NCI-H146 treated with DMSO at 0.1 percent for 48 hours (cell line): Measurements from ENCODE around the gene MUSK.
"Not testable (repeated sequence)": the region's sequence is repeated elsewhere in the genome, so short reads cannot be mapped to it uniquely, and the experiment has no call there.

Source experiments
- DNase-seq: peaks from one replicate; lab custom pipeline; 2025; ENCODE audit not compliant: unreplicated experiment; lab: John Stamatoyannopoulos, UW

Gene MUSK

DNA sequence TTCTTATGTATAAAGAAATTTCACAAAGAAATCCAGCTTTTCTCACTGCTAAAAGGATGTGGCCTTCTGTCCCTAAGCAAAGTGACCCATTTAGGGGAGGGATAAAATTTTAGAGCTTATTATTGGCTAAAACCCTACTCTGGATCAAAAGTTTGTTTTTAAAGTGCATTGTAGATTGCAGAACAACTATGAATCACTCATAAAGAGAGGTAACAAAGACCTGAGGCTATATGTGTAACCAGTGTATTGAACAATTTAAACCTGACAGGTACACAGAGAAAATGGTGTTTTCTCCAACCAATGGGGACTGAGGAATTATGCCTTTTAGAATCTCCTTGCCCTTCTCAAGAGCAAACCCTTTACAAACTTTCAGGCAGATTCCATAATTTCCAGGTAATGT lies 86.6 kb downstream of the MUSK start:
- no peak for DNase-seq

DNA sequence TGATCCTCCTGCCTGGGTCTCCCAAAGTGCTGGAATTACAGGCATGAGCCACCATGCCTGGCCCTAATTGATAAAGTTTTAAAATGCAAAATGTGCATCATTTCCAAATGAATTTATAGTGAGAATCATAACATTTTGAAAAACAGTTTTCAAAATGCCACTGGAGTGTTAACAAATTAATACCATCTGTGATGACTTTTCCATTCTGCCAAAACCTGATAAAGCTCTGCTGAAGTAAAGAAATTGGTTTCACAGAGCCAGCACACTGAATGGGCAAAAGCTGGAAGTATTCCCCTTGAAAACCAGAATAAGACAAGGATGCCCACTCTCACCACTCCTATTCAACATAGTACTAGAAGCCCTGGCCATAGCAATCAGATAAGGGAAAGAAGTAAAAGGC lies 89.6 kb downstream of the MUSK start:
- no peak for DNase-seq

DNA sequence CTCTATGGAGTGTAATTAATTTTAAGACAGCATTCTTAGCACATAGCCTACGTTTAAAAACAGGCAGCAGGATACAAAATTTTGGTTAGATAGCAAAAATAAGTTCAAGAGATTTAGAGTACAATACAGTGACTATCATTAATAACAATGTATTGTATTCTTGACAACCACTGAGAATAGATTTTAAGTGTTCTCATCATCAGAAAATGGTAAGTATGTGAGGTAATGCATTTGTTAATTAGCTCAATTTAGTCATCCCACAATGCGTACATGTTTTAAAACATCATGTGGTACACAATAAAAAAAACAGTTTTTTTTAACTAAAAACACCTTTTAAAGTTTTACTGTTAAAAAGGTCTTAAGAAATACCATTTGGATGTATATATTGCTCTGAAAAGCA lies 94.2 kb downstream of the MUSK start:
- no peak for DNase-seq

DNA sequence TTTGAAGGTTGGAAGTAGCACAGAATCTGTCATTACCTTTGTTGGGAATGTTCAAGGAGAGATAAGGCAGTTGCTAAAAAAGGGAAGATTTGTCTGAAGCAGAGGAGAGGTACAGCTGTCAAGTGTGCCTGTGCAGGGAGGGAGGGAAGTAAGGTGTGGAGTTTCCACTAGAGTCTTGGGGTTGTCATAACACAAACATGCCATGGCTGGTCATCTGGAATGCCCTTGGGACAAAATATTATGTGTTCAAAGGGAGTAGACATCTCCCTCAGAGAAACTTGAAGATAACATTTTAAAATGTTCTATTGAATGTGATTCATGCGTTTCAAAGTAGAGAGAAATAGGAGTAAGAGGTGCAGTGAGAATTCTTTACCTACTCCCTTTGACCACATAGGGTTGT lies 95.0 kb downstream of the MUSK start:
- DNase-seq = no peak

DNA sequence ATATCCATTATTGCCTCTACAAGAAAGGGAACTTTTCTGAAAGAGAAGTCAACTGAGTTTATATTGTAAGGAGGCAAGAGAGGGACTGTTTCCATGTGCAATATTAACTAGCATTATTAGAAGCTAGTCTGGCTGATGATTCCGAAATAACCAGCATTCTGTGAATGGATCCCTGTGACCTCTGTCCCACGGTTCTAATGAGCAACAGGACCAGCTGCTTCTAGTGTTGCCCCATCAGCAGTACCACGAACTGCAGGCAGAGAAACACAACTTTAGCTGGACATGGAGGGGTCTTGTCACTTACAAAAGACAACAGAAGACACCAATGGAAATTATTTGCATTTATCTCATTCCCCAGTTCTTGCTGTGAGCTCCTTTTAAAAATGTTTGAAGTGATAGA lies 95.4 kb downstream of the MUSK start:
- DNase-seq = no peak

DNA sequence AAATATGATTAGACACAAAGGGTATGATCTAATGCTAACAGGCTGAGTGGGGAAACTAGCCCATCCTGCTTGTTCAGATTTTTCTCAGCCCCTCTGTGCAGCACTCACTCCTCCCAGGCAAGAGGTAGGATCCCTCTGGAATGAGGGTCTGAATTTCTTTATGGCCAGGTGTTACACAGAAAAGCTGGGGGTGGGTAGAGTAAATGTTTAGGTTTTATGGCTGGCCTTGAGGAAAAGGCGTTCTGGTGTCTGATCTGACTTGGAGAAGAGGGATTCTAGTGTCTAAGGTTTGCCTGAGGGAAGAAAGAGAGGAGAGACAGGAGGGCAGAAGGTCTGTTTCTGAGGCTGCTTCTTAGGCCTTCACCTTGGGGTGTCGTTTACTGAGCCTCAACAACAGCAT lies 97.3 kb downstream of the MUSK start:
- no peak for DNase-seq

DNA sequence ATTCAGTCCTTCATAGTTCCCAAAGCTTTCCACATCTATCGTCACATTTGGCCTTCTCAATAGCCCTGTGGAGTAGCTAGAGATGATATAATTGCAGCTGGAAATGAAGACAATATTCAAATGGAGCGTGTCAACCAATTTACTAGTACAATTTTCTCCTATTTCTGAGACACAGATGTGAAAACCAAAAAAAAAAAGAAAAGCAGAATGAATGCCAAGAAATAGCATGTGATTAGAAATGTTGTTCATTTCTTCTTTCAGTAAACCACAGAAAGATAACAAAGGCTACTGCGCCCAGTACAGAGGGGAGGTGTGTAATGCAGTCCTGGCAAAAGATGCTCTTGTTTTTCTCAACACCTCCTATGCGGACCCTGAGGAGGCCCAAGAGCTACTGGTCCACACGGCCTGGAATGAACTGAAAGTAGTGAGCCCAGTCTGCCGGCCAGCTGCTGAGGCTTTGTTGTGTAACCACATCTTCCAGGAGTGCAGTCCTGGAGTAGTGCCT lies 99.0 kb downstream of the MUSK start:
- DNase-seq = no peak

DNA sequence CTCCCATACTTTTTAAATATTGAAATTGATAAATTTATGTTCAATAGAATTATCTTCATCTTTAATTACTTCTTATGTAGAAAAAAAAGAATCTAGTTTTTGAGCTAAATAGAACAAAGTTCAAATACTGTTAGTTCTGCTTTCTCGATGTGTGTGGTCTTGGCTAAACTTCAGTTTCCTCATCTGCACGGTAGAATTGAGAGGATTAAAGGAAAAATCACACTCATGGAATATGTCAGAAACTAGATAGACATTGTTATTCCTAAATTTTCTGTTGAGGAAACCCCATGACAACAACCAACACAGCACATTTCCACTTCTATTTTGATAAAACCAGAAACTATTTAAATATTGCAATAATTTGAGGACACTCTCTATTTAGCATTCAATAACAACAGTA lies 100.3 kb downstream of the MUSK start:
- no peak for DNase-seq

DNA sequence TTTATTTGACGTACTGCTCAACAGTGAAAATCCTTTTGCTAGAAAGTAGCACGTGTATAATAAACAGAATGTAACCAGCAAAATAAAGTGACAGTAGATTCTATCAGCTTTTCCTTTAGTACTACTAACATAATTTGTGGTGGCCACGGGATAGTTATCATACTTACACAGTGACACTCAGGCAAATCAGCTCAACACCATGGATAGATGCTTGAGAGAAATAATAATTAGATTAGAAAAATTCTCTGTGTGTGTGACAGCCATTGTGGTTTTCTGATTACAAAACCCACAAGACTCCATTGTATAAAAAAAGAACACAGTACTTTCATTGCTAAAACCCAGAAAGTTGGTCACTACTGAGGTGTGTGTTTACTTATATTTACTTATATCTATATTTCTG lies 101.1 kb downstream of the MUSK start:
- DNase-seq = no peak

DNA sequence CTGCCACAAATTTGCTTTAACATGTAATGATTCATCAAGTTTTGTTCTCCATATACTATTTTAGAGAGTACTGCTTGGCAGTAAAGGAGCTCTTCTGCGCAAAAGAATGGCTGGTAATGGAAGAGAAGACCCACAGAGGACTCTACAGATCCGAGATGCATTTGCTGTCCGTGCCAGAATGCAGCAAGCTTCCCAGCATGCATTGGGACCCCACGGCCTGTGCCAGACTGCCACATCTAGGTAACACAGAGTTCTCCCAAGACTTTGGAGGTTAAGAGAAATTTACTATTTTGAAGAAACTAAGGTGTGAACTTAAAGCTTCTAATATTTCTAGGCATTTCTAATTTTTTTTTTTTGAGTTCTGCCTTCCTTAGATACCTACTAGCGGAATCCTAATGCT lies 107.1 kb downstream of the MUSK start:
- DNase-seq = no peak

DNA sequence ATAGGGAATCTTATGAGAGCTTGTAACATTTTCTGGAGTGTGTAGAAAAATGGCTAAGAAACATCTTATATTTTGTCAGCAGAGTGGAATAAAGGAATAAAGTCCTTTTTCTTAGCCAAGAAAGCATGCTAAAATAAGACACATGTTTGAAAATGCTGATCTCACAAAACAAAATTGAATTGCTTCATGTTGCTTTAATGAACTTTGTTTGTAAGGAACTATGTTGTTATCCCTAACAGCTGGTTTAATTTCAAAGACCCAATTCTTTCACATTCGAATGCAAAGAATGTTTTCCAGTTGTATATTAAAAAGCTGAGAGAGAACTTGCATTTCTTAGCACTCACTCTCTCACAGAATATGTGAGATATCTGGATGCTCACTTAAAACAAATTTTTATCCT lies 107.6 kb downstream of the MUSK start:
- DNase-seq = no peak

DNA sequence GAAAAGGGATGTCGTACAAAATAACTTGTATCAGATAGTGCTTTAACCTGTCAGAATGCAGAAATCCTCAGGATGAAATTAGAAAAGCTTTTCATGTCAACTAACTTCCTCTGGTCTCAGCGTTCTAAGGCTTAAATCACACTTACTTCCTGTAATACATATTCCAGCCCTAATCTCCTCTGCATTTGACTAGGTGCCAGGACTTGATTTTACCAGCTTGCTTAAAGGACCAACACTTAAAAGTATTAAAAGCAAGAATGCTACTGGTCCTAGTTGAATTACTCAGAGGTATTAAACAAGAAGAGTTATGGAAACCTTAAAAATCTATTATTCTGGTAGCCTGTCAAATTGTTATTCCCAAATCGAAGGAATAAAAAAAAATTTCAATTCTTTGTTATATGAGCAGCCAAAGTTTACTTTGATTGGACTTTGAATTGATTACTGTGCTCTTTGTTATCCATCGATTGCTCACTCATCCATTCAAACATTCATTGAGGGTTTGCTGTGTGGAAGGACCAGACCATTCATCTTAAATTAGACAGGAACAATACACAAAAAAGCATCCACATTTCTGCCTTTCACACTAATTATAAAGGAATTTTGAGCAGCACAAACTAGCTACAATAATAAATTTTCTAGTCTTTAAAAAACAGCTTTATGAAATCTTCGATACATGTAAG lies 108.7 kb downstream of the MUSK start:
- no peak for DNase-seq

DNA sequence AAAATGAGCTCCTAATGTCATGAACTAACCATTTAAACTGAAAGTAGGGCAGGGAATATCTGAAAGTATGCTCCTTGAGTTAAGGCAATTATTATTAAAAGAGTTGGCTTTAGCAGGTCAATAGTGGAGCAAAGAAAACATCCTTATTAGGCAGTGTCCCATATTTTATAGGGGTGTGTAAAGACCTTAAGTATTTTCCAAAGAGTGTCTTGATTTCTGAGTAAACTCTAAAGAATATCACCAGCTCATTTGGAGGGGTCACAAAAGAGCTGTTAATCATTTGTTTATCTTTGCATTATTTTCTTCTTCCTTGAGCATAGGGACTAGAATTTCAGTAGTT lies 109.3 kb downstream of the MUSK start:
- DNase-seq = no peak

DNA sequence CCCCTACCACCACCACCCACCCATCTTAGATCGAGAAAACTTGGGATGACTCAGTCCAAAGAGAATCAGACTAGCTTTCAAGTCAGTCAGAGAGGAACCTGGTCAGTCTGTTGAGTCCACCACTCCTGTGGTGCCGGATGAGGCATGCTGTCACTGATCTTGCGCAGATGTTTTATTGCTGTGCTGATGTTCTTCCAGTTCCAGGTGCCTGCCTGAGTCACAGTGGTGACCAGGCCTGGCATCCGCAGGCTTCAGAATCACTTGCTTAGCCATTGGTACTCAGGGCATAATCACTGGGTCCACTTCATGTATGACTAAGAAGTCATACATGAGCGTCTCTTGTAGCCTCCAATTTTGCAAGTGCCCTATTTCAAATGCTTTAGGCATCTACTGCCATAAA lies 114.1 kb downstream of the MUSK start:
- no peak for DNase-seq

DNA sequence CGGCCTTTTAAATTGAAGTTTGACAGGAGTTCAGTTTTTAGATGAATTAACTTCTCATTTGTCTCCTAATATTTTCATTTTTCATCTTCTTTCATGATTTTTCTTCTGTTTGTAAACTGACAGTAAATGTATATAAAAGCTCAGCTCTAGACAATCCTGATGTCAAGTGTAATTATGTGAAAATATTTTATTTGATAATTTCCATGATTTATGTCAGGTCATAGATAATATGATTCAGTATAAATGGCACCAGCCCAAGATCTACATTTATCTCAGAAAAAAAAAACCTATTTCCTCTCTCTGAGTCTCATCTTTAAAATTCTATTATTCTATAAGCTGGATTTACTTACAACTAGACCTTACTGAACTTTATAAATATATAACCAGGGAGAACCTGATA lies 115.7 kb downstream of the MUSK start:
- DNase-seq = no peak

DNA sequence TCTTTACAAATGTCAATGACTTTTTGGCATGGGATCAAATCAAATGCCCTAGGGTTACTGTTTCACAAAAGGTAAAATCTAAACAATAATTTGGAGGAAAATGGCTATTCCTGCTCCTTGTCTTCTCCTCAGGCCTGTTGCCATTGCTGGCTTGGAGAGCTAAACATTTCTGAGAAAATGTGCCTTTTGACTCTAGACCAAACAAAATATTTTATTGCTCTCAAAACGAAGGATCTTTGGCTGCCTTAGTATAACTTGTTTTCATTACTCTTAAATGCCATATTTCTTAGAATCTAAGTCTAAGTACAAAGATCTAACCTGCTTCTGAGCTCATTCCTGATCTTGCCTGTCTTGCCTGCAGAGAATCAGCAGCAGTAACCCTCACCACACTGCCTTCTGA lies 116.6 kb downstream of the MUSK start:
- no peak for DNase-seq

DNA sequence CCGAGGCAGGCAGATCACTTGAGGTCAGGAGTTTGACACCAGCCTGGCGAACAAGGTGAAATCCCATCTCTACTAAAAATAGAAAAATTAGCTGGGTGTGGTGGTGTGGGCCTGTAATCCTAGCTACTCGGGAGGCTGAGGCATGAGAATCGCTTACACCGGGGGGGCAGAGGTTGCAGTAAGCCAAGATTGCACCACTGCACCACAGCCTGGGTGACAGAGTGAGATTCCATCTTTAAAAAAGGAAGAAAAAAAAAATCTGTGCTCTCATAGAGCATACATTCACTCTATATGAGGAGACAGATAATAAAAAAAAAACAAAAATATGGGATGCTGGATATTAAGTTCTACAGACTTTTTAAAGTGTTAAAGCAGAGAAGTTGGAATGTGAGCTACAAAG lies 119.8 kb downstream of the MUSK start:
- not testable (repeated sequence) for DNase-seq

DNA sequence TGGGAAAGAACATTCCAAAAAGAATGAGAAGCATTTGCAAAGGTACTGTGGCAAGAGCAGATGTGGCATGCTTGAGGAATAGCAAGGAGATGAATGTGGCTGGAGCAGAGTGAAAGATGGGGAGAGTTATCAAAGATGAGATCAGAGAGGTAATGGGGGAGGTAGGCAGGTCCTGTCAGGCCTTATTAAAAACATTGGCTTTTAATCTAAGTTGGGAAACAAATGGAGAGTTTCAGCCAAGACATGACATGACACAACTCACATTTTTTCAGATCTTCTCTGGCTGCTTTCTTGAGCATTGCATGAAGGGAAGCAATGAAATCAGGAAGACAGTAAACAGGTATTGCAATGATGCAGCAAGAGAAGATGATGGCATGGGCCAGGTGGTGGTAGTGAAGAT lies 120.3 kb downstream of the MUSK start:
- DNase-seq = no peak

DNA sequence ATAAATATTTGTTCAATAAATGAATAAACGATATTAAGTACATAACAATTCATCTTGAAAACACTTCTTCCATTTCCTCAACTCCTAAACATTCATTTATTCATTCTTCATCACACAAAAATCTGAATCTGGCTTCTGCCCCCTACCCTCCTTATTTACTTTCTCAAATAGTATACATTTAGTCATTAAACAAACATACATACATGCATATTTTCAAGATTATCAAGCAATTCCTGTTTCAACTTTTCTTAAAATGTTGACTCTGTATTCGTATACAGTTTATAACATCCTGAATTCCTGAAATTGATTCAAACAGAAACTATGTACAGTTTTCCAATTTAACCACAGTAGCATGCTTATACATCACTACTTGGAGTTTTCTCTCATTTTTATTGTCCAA lies 129.0 kb downstream of the MUSK start:
- DNase-seq = no peak

DNA sequence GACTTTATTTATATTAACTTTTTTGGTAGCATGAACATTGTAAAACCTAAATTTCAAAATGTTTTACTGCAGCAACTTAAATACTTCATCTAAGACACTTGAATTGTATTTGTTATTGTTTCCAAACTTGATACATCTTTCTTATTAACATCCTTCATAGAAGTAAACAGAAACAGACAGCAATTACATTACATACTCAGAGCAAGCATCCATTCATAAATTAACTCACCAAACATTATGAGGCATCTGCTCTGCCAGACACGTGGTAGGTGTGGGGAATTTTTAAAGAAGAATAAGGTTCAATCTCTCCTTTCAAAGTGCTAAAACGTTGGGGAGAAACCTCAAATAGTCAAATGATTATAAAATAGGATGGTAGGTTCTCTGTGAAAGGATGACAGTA lies 130.8 kb downstream of the MUSK start:
- no peak for DNase-seq

DNA sequence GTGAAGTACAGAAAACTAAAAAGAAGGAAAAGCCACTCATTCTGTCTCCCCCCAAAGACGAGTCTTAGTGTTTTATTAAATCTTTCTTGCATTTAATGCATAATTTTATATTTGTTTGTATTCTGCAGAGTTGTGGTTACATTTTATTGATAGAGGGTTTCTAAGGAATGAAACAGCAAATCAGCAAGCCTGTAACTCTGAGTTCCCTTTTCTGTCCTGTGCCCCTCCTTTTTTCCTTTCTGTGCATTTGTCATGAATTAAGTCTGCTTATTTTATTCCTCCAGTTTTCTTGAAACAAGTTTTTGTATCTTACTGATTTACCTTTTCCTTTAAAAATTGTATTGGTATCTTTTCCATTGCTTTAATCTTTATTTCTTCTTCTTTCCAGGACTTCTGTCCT lies 132.8 kb downstream of the MUSK start:
- DNase-seq = no peak

DNA sequence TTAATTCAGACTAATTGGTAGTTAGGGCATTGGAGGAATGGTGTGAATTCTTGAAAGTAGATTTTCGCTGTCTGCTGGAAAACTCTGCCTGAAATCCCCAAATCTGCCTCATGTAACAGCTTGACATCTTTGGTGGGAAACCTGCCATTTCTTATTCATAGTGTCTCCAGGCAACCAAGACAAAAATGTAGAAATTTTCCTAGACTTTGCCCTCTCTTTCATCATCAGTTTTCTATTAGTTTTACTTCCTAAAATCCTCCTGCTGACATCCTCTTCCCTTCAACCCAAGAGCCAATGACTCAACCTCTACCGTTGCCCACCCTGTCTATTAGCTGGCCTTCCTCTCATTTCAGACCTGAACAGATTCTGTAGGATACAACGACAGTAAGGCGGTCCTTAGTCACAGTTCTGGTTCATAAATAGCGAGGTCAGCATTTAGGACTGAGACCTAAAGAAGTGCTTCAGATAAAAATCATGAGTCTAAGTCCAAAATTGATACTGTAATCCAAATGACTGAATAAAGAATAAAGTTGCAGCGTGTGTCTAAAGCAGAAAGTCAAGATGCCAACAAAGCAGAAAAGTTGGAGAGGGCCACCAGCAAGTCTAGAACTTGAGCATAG lies 133.9 kb downstream of the MUSK start:
- DNase-seq = no peak

DNA sequence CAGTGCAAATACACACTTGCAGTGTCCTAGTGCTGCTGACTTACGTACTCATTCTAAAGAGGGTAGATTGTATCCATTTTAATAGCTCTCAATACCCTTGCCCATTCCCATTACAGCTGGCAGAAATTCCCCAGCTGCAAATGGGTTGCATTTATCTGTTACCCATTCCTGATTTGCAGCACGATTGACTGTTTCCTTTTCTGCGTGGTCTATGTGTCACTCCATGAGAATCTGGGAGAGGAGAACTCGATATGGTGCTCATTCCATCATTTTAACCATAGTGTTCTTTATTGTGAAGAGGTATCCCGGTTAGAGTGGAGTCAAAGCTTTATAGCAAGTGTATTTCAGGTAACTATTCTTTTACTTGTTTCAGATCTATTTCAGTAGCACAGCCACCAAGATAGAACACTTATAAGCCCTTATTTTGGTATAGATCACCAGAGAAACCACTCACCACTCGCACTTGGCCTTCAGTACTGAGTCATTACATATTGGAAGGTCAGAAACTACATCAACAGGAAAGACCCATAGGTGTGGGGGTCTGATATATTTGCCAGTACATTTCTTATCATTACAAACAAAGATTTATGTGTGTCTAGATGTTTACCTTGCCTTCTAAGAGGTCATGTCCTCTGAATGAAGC lies 139.5 kb downstream of the MUSK start:
- DNase-seq = no peak
